Osteocyte (in vitro differentiated cells): Measurements from ENCODE around the gene TNF. TPM values are rescaled to one million over a fixed set of nuclear protein-coding genes. Genes with fewer than 3 reads are reported as not detected.

ENCODE experiments used
- DNase-seq: peaks from one replicate; pipeline ENCODE4 v3.0.0; 2021; ENCODE audit warnings: mixed read lengths; ENCODE audit not compliant: unreplicated experiment; ENCODE audit errors: extremely low spot score
- H3K27ac Mint-ChIP-seq: one replicate; pipeline ENCODE4 v1.8.0; 2021; ENCODE audit warnings: mild to moderate bottlenecking, mixed read lengths; ENCODE audit not compliant: unreplicated experiment
- H3K27me3 Mint-ChIP-seq: one replicate; pipeline ENCODE4 v1.8.0; 2021; ENCODE audit warnings: mixed read lengths; ENCODE audit not compliant: unreplicated experiment
- H3K36me3 Mint-ChIP-seq: one replicate; pipeline ENCODE4 v1.8.0; 2021; ENCODE audit warnings: mixed read lengths; ENCODE audit not compliant: unreplicated experiment
- H3K4me1 Mint-ChIP-seq: one replicate; pipeline ENCODE4 v1.8.0; 2021; ENCODE audit warnings: mixed read lengths; ENCODE audit not compliant: unreplicated experiment
- H3K4me3 Mint-ChIP-seq: one replicate; pipeline ENCODE4 v1.8.0; 2021; ENCODE audit warnings: mild to moderate bottlenecking, moderate library complexity, mixed read lengths; ENCODE audit not compliant: unreplicated experiment
- H3K9me3 Mint-ChIP-seq: one replicate; pipeline ENCODE4 v1.8.0; 2021; ENCODE audit warnings: mixed read lengths; ENCODE audit not compliant: unreplicated experiment
- CTCF ChIP-seq: fragments of 200-600 bp; sonication (generic); IDR thresholded peaks from 2 replicates; pipeline ENCODE4 v1.5.0; 2021; ENCODE audit warnings: antibody characterized with exemption, mild to moderate bottlenecking, moderate library complexity
- total RNA-seq: library from RNA; stranded (reverse); gene quantifications from 2 replicates; pipeline ENCODE4 v1.2.1, GENCODE V29; 2021

TNF gene
- total RNA-seq, 1 donor from 2014 or later, result not detected

- H3K9me3 Mint-ChIP-seq, result no peaks in the 10 kb centered on the region
- H3K27ac Mint-ChIP-seq, result no peak within 1 kb of the TSS
- H3K27me3 Mint-ChIP-seq, result peaks cover 6% of the 10 kb centered on the region
- DNase-seq, result no peak
- H3K4me1 Mint-ChIP-seq, result no peaks in the 10 kb centered on the region
- no peak for TF ChIP-seq CTCF
- no peaks in the 10 kb centered on the region for H3K36me3 Mint-ChIP-seq
- no peak within 1 kb of the TSS for H3K4me3 Mint-ChIP-seq
Observed at GRCh38 chr6:31572041-31572911, 3.1 kb upstream of the TNF start, which contains the start of gene LTA. LTA (plus strand) TSS chr6:31572289; CDS start chr6:31572743, 454 bp downstream.

- no peaks in the 10 kb centered on the region for H3K27me3 Mint-ChIP-seq
- no peaks in the 10 kb centered on the region for H3K9me3 Mint-ChIP-seq
- DNase-seq, result no peak
- H3K4me1 Mint-ChIP-seq, result peaks cover 3% of the 10 kb centered on the region
- no peak overlapping the region for H3K4me3 Mint-ChIP-seq
- no peak overlapping the region for H3K27ac Mint-ChIP-seq
- TF ChIP-seq CTCF, result no peak
- no peaks in the 10 kb centered on the region for H3K36me3 Mint-ChIP-seq
Observed at GRCh38 chr6:31573239-31574105, 1.9 kb upstream of the TNF start.

- Mint-ChIP-seq H3K27me3 (no peaks in the 10 kb centered on the region), H3K9me3 (no peaks in the 10 kb centered on the region), H3K4me1 (peaks cover 3% of the 10 kb centered on the region), H3K4me3 (no peak overlapping the region), H3K36me3 (no peaks in the 10 kb centered on the region), H3K27ac (no peak overlapping the region)
- TF ChIP-seq CTCF, result no peak
- no peak for DNase-seq
Observed at GRCh38 chr6:31574106-31575061, 981 bp upstream of the TNF start.

GRCh38 chr6:31575952-31576685 is 754 bp downstream of the TNF start:
- no peaks in the 10 kb centered on the region for H3K9me3 Mint-ChIP-seq
- H3K36me3 Mint-ChIP-seq, result no peaks in the 10 kb centered on the region
- TF ChIP-seq CTCF, result no peak
- H3K27me3 Mint-ChIP-seq, result no peaks in the 10 kb centered on the region
- no peak for DNase-seq
- no peak overlapping the region for H3K27ac Mint-ChIP-seq
- H3K4me1 Mint-ChIP-seq, result peaks cover 7% of the 10 kb centered on the region
- H3K4me3 Mint-ChIP-seq, result no peak overlapping the region
